GM19240 (cell line): ENCODE measurements around the gene CERS6.
"Not testable (repeated sequence)": the region's sequence is repeated elsewhere in the genome, so short reads cannot be mapped to it uniquely, and the experiment has no call there.

ENCODE experiments used
- DNase-seq: peaks from one replicate; pipeline ENCODE4 v3.0.0; 2011; ENCODE audit warnings: low spot score; ENCODE audit not compliant: insufficient read length

CERS6 gene

GRCh38 chr2:168466834-168467565 is 10.9 kb downstream of the CERS6 start:
- no peak for DNase-seq

GRCh38 chr2:168467729-168468128 is 11.7 kb downstream of the CERS6 start:
- no peak for DNase-seq

- DNase-seq: no peak
These were observed 12.3 kb downstream of the CERS6 start for GRCh38 chr2:168468354-168468753.

- no peak for DNase-seq
These were observed 13.4 kb downstream of the CERS6 start for GRCh38 chr2:168469281-168469988.

- no peak for DNase-seq
These were observed 14.5 kb downstream of the CERS6 start for GRCh38 chr2:168470320-168471162.

- no peak for DNase-seq
These were observed 15.0 kb downstream of the CERS6 start for GRCh38 chr2:168471163-168471475.

- no peak for DNase-seq
These were observed 19.6 kb downstream of the CERS6 start for GRCh38 chr2:168475636-168476035.

- DNase-seq: no peak
These were observed 22.1 kb downstream of the CERS6 start for GRCh38 chr2:168478206-168478605.

- DNase-seq: no peak
These were observed 24.3 kb downstream of the CERS6 start for GRCh38 chr2:168480356-168480755.

GRCh38 chr2:168480825-168481585 is 24.9 kb downstream of the CERS6 start:
- no peak for DNase-seq

- no peak for DNase-seq
These were observed 26.2 kb downstream of the CERS6 start for GRCh38 chr2:168482269-168482668.

- DNase-seq: no peak
These were observed 27.1 kb downstream of the CERS6 start for GRCh38 chr2:168482952-168483831.

GRCh38 chr2:168486477-168486876 is 30.4 kb downstream of the CERS6 start:
- DNase-seq: no peak

- peak; percentile 45 for DNase-seq
These were observed 34.2 kb downstream of the CERS6 start for GRCh38 chr2:168490015-168490874.

- no peak for DNase-seq
These were observed 35.0 kb downstream of the CERS6 start for GRCh38 chr2:168490946-168491605.

- not testable (repeated sequence) for DNase-seq
These were observed 35.7 kb downstream of the CERS6 start for GRCh38 chr2:168491728-168492127.

GRCh38 chr2:168493219-168493618 is 37.1 kb downstream of the CERS6 start:
- DNase-seq: not testable (repeated sequence)

- DNase-seq: no peak
These were observed 38.2 kb downstream of the CERS6 start for GRCh38 chr2:168494190-168494711.

- DNase-seq: peak; percentile 6
These were observed 39.5 kb downstream of the CERS6 start for GRCh38 chr2:168495524-168495923.
